Measurements from ENCODE around the gene ZNF175. TPM values are rescaled to one million over a fixed set of nuclear protein-coding genes. Genes with fewer than 3 reads are reported as not detected.

ZNF175 gene
- total RNA-seq, 1 donor from 2014 or later: 15.1 TPM

- DNase-seq (ENCODE audit: low read depth) (no peak), FAIRE-seq (no peak)
- no peaks in the 10 kb centered on the region for H3K4me1 ChIP-seq (ENCODE audit: insufficient read depth, low read length)
- Mint-ChIP-seq H3K36me3 (ENCODE audit: low read depth, unreplicated experiment) (peaks cover 69% of the 10 kb centered on the region), H3K9me3 (ENCODE audit: unreplicated experiment) (peaks cover 37% of the 10 kb centered on the region), H3K27ac (ENCODE audit: unreplicated experiment) (no peak overlapping the region), H3K27me3 (ENCODE audit: low read depth, unreplicated experiment) (no peaks in the 10 kb centered on the region), H3K4me3 (ENCODE audit: unreplicated experiment) (no peak overlapping the region), H3K4me1 (ENCODE audit: low read depth, unreplicated experiment) (no peaks in the 10 kb centered on the region)
- no peaks in the 10 kb centered on the region for H3K79me2 ChIP-seq (ENCODE audit: insufficient read depth, low read length)
- no peak overlapping the region for H3K4me2 ChIP-seq (ENCODE audit: low read length)
- H3K9ac ChIP-seq (ENCODE audit: low read length): no peak overlapping the region
- TF ChIP-seq EZH2 (IDR thresholded peaks at IDR 0.05; ENCODE audit: insufficient read depth, low read length): no peak
- no peak for TF ChIP-seq CTCF (IDR thresholded peaks at IDR 0.05; ENCODE audit: insufficient read depth, low read depth, low read length)
- no peak overlapping the region for H3K4me3 ChIP-seq (ENCODE audit: insufficient read depth, low read depth, low read length)
- peaks cover 42% of the 10 kb centered on the region for H3K9me3 ChIP-seq (ENCODE audit: insufficient read depth, low read depth, low read length)
- no peaks in the 10 kb centered on the region for H4K20me1 ChIP-seq (ENCODE audit: insufficient read depth, low read length)
- H3K27me3 ChIP-seq (ENCODE audit: insufficient read depth, low read length): no peaks in the 10 kb centered on the region
- no peak overlapping the region for H3K27ac ChIP-seq (ENCODE audit: low read depth, low read length)
- no peak overlapping the region for H2AFZ ChIP-seq (ENCODE audit: low read depth, low read length)
- peaks cover 36% of the 10 kb centered on the region for H3K36me3 ChIP-seq (ENCODE audit: insufficient read depth, low read length)
Measured at GRCh38 chr19:51586799-51587198, 15.7 kb downstream of the ZNF175 start.

GRCh38 chr19:51587264-51588191, 16.4 kb downstream of the ZNF175 start:
- Histone ChIP-seq H4K20me1 (ENCODE audit: insufficient read depth, low read length) (no peaks in the 10 kb centered on the region), H3K27ac (ENCODE audit: low read depth, low read length) (no peak overlapping the region), H2AFZ (ENCODE audit: low read depth, low read length) (no peak overlapping the region), H3K9me3 (ENCODE audit: insufficient read depth, low read depth, low read length) (peaks cover 40% of the 10 kb centered on the region), H3K4me3 (ENCODE audit: insufficient read depth, low read depth, low read length) (no peak overlapping the region), H3K27me3 (ENCODE audit: insufficient read depth, low read length) (no peaks in the 10 kb centered on the region), H3K79me2 (ENCODE audit: insufficient read depth, low read length) (no peaks in the 10 kb centered on the region), H3K9ac (ENCODE audit: low read length) (no peak overlapping the region), H3K36me3 (ENCODE audit: insufficient read depth, low read length) (peaks cover 32% of the 10 kb centered on the region), H3K4me2 (ENCODE audit: low read length) (no peak overlapping the region), H3K4me1 (ENCODE audit: insufficient read depth, low read length) (no peaks in the 10 kb centered on the region)
- DNase-seq (ENCODE audit: low read depth) (no peak), FAIRE-seq (no peak)
- Mint-ChIP-seq H3K4me3 (ENCODE audit: unreplicated experiment) (no peak overlapping the region), H3K27me3 (ENCODE audit: low read depth, unreplicated experiment) (no peaks in the 10 kb centered on the region), H3K4me1 (ENCODE audit: low read depth, unreplicated experiment) (no peaks in the 10 kb centered on the region), H3K27ac (ENCODE audit: unreplicated experiment) (no peak overlapping the region), H3K9me3 (ENCODE audit: unreplicated experiment) (peaks cover 37% of the 10 kb centered on the region), H3K36me3 (ENCODE audit: low read depth, unreplicated experiment) (peaks cover 63% of the 10 kb centered on the region)
- TF ChIP-seq CTCF (IDR thresholded peaks at IDR 0.05; ENCODE audit: insufficient read depth, low read depth, low read length) (no peak), EZH2 (IDR thresholded peaks at IDR 0.05; ENCODE audit: insufficient read depth, low read length) (no peak)

GRCh38 chr19:51589511-51589910, 18.4 kb downstream of the ZNF175 start:
- H3K36me3 Mint-ChIP-seq (ENCODE audit: low read depth, unreplicated experiment): peaks cover 43% of the 10 kb centered on the region
- H3K4me3 ChIP-seq (ENCODE audit: insufficient read depth, low read depth, low read length): no peak overlapping the region
- H3K27me3 Mint-ChIP-seq (ENCODE audit: low read depth, unreplicated experiment): no peaks in the 10 kb centered on the region
- DNase-seq (ENCODE audit: low read depth) (no peak), FAIRE-seq (no peak)
- peaks cover 36% of the 10 kb centered on the region for H3K9me3 ChIP-seq (ENCODE audit: insufficient read depth, low read depth, low read length)
- no peak overlapping the region for H3K4me3 Mint-ChIP-seq (ENCODE audit: unreplicated experiment)
- no peak overlapping the region for H3K4me2 ChIP-seq (ENCODE audit: low read length)
- H3K79me2 ChIP-seq (ENCODE audit: insufficient read depth, low read length): no peaks in the 10 kb centered on the region
- H3K9me3 Mint-ChIP-seq (ENCODE audit: unreplicated experiment): peaks cover 27% of the 10 kb centered on the region
- no peak overlapping the region for H3K9ac ChIP-seq (ENCODE audit: low read length)
- TF ChIP-seq EZH2 (IDR thresholded peaks at IDR 0.05; ENCODE audit: insufficient read depth, low read length): no peak
- no peak for TF ChIP-seq CTCF (IDR thresholded peaks at IDR 0.05; ENCODE audit: insufficient read depth, low read depth, low read length)
- H3K4me1 Mint-ChIP-seq (ENCODE audit: low read depth, unreplicated experiment): peaks cover 4% of the 10 kb centered on the region
- no peak overlapping the region for H3K27ac ChIP-seq (ENCODE audit: low read depth, low read length)
- peaks cover 23% of the 10 kb centered on the region for H3K36me3 ChIP-seq (ENCODE audit: insufficient read depth, low read length)
- H3K4me1 ChIP-seq (ENCODE audit: insufficient read depth, low read length): no peaks in the 10 kb centered on the region
- no peaks in the 10 kb centered on the region for H3K27me3 ChIP-seq (ENCODE audit: insufficient read depth, low read length)
- H3K27ac Mint-ChIP-seq (ENCODE audit: unreplicated experiment): no peak overlapping the region
- no peak overlapping the region for H2AFZ ChIP-seq (ENCODE audit: low read depth, low read length)
- no peaks in the 10 kb centered on the region for H4K20me1 ChIP-seq (ENCODE audit: insufficient read depth, low read length)
